AG10803 (cell line): Measurements from ENCODE around the gene SYDE1.

Experiments used
- DNase-seq: peaks from one replicate; pipeline ENCODE4 v3.0.0; 2010; ENCODE audit warnings: low read depth
- H3K4me3 ChIP-seq: 2 replicates; pipeline ENCODE4 v1.5.1; 2011; ENCODE audit warnings: mild to moderate bottlenecking, low read length, control low read depth
- TF ChIP-seq, protein P1 (sequence below): conservative IDR thresholded peaks from 2 replicates; pipeline ENCODE4 v1.5.1; 2011; ENCODE audit warnings: mild to moderate bottlenecking, low read length, control low read depth, inconsistent platforms

Gene SYDE1

DNA sequence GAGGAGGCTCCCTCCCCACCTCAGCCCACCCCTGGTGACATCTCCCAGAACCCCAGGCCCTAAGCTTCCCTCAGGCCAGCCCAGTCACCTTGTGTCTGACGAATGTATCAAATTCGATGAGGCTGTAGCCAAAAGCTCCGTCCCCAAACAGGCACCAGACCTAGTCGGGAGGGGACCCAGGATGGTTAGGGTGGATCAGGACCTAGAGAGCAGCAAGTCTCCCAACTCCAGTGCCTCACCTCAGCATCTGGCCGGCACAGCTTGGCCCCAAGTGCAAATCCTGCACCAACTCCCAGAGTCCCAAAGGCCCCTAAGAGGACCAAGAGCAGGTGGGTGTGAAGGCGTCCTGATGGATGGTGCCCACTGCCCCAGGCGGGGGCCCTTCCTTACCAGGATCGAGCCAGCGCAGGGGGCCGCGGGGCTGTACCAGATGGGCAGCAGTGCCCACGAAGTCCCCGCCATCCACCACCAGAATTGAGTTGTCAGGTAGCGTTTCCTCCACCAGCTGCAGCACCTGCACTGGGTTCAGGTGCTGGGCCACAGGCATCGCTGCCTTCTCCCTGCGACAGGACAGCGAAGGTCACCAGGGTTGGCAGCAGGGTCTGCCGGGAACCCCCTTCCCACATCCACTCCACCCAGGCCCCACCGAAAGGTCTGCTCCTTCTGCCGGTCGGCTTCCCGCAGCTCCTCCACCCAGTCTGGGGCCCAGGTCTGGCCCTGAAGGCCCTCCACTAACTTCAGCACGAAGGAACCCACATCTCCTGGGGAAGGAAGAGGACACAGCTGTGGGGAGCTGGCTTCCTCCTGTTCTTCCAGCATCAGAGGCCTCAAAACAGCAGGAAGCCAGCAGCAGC, 8.8 kb downstream of the SYDE1 start:
- DNase-seq: no peak
- H3K4me3 ChIP-seq: no peak overlapping the region
- TF ChIP-seq, protein P1, sequence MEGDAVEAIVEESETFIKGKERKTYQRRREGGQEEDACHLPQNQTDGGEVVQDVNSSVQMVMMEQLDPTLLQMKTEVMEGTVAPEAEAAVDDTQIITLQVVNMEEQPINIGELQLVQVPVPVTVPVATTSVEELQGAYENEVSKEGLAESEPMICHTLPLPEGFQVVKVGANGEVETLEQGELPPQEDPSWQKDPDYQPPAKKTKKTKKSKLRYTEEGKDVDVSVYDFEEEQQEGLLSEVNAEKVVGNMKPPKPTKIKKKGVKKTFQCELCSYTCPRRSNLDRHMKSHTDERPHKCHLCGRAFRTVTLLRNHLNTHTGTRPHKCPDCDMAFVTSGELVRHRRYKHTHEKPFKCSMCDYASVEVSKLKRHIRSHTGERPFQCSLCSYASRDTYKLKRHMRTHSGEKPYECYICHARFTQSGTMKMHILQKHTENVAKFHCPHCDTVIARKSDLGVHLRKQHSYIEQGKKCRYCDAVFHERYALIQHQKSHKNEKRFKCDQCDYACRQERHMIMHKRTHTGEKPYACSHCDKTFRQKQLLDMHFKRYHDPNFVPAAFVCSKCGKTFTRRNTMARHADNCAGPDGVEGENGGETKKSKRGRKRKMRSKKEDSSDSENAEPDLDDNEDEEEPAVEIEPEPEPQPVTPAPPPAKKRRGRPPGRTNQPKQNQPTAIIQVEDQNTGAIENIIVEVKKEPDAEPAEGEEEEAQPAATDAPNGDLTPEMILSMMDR: no peak

- no peak overlapping the region for H3K4me3 ChIP-seq
- DNase-seq: no peak
- TF ChIP-seq, protein P1: no peak
Measured at GRCh38 chr19:15116856-15117255, 9.7 kb downstream of the SYDE1 start.

DNA sequence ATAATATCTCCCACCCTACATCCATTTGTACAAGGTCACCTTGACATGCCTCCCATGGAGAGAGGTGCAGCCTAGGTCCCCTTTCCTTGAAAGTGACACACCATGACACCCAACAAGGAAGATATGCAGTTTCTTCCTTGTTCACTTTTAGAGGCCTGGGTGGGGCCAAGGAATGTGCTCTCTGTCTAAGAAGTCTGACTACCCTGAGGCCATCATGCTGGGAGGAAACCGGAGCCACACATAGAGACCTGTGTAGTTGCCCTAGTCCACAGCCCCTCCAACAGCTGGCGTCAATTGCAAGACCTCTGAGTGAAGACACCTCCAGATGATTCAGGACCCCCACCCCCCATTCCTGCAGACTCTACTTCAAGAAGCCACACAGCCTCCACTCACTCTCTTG, 11.0 kb downstream of the SYDE1 start:
- DNase-seq: no peak
- TF ChIP-seq, protein P1: no peak
- no peak overlapping the region for H3K4me3 ChIP-seq

GRCh38 chr19:15118789-15119494, 11.7 kb downstream of the SYDE1 start:
- no peak overlapping the region for H3K4me3 ChIP-seq
- no peak for DNase-seq
- TF ChIP-seq, protein P1: no peak

DNA sequence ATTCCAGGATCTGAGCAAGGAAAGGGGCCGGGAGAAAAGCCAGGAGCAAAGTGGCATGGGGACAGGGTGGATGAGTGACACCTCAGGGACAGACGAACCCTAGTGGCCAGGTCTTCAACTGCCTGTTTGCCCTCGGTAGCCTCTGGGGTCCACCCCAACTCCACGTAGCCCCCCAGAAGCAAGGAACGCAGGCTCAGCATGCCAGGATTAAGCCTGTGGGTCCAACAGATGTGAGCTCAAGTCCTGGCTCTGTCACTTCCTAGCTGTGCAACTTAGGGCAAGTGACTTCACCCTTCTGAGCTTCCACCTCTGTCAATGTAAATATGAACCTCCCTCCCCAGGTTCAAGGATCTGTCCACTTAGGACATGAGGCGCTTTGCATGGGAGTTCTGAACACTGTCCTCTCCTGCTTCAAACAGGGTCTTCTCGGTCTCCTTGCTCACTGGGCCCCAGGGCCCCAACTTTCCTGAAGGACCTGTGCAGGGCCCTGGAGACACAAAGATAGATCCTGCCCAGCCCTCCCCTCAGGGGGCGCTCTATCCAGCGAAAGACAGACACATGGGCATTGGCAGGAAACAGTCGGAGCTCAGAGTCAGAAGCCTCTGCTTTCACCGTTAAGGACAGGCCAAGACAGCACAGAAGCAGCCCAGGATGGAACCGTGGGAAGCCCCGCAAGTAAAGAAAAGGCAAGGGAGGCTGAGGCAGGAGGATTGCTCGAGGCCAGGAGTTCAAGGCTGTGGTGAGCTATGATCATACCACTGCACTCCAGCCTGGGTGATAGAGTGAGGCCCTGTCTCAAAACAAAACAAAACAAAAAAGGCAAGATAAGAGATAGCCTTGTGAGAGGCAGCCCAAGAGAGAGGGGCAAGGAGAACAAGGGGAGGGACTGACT, 13.2 kb downstream of the SYDE1 start:
- H3K4me3 ChIP-seq: no peak overlapping the region
- TF ChIP-seq, protein P1: no peak
- DNase-seq: no peak

GRCh38 chr19:15122331-15123030, 15.3 kb downstream of the SYDE1 start:
- TF ChIP-seq, protein P1: no peak
- H3K4me3 ChIP-seq: no peak overlapping the region
- no peak for DNase-seq
